HG03442 (cell line): ENCODE data around the gene CDH4.
"Not testable (repeated sequence)": the region's sequence is repeated elsewhere in the genome, so short reads cannot be mapped to it uniquely, and the experiment has no call there.

Experiments used
- ATAC-seq: cut with Tn5 transposase; IDR thresholded peaks from one replicate; pipeline ENCODE4 v1.9.1; 2021; ENCODE audit warnings: mild to moderate bottlenecking, moderate library complexity; ENCODE audit not compliant: unreplicated experiment

The CDH4 gene

GRCh38 chr20:61939691-61940360 is 687.8 kb downstream of the CDH4 start:
- ATAC-seq: no peak

GRCh38 chr20:61940491-61940890 is 688.4 kb downstream of the CDH4 start:
- no peak for ATAC-seq

GRCh38 chr20:61940976-61941720 is 689.1 kb downstream of the CDH4 start:
- ATAC-seq: no peak

GRCh38 chr20:61941721-61942405 is 689.8 kb downstream of the CDH4 start:
- no peak for ATAC-seq

GRCh38 chr20:61942526-61942925 is 690.5 kb downstream of the CDH4 start:
- ATAC-seq: no peak

DNA sequence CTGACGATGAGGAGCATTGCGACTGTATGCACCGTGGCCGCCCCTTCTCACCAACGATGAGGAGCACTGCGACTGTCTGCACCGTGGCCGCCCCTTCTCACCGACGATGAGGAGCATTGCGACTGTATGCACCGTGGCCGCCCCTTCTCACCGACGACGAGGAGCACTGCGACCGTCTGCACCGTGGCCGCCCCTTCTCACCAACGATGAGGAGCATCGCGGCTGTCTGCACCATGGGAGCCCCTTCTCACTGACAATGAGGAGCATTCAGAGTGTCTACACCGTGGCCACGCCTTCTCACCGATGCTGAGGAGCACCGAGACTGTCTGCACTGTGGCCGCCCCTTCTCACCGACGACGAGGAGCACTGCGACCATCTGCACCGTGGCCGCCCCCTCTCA is 692.9 kb downstream of the CDH4 start:
- ATAC-seq: not testable (repeated sequence)

- not testable (repeated sequence) for ATAC-seq
Measured at GRCh38 chr20:61945495-61945894, 693.4 kb downstream of the CDH4 start.

- not testable (repeated sequence) for ATAC-seq
Measured at GRCh38 chr20:61948056-61948455, 696.0 kb downstream of the CDH4 start.

DNA sequence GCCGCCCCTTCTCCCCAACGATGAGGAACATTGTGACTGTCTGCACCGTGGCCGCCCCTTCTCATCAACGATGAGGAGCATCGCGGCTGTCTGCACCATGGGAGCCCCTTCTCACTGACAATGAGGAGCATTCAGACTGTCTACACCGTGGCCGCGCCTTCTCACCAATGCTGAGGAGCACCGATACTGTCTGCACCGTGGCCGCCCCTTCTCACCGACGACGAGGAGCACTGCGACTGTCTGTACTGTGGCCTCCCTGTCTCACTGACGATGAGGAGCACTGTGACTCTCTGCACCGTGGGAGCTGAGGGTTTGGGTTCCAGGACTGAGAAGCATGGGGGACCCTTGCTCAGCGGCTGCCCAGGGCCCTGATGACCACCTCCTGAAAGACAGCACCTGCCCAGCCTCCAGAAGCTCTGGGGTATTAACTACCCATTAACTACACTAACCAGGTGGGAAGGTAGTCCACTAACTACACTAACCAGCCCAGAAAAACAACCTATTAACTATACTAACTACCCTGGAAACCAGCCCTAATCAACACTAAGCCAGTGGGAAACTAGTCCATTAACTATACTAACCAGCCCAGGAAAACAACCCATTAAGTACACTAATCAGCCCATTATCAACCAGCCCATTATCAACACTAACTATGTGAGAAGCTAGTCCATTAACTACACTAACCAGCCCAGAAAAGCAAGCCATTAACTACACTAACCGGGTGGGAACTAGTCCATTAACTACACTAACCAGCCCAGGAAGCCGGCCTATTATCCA is 696.7 kb downstream of the CDH4 start:
- ATAC-seq: no peak

GRCh38 chr20:61949363-61949713 is 697.3 kb downstream of the CDH4 start:
- no peak for ATAC-seq

DNA sequence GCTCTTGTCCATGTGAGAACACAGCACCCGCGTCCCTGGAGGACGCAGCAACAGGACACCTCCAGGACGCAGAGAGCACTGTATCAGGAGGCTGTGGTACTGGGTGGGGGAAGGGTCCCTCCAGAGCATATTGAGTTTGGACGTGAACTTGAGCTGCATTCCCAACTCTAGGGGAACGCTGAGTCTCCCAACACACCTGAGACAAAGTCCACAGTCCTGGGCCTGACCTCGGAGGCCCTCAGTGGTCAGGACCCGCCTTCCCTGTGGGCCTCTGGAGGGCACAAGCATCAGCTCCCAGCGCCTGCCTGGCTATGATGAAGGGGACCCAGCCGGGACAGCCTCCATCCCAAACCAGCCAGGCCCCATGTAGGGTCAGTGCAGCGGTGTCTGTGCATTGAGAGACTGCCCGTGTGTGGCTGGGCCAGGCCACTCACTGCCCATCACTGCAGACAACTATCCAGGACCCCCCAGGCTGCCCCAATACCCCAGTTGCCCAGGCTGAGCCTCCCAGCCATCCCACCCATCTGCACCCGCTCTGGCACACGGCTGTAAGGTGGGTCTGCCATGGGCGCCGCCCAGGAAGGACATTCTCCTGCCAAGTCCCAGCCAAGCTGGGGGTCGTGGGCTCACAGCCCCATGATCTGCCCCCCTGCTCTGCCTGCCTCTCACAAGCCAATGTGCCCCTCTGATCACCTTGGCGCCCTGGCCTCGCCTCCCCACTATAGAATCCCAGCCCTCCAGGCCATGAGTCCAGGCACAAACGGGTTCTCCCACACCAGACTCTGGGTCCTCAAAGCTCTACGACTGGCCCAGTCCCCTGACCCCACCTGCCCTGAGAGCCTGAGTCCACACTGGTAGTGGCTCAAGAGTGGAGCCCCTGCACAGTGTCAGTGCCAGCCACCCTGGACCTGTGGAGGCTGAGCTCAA is 697.9 kb downstream of the CDH4 start:
- ATAC-seq: no peak

DNA sequence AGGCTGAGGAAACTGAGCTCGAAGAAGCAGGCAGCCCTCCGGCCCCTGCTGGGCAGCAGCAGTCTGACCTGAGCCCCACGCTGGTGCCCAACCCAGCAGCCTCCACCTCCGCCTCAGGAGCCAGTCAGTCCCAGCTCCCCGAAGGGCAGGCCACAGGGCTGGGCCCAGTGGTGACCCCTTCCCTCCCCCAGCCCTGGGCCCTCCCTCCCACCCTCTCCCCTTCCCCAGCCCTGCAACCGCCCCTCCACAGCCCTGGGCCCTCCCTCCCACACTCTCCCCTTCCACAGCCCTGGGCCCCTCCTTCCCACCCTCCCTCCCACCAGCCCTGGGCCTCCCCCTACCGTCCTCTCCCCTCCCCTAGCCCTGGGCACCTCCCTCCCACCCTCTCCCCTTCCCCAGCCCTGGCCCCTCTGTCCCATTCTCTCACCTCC is 698.6 kb downstream of the CDH4 start:
- ATAC-seq: no peak

- no peak for ATAC-seq
Measured at GRCh38 chr20:61951695-61952533, 699.9 kb downstream of the CDH4 start.

DNA sequence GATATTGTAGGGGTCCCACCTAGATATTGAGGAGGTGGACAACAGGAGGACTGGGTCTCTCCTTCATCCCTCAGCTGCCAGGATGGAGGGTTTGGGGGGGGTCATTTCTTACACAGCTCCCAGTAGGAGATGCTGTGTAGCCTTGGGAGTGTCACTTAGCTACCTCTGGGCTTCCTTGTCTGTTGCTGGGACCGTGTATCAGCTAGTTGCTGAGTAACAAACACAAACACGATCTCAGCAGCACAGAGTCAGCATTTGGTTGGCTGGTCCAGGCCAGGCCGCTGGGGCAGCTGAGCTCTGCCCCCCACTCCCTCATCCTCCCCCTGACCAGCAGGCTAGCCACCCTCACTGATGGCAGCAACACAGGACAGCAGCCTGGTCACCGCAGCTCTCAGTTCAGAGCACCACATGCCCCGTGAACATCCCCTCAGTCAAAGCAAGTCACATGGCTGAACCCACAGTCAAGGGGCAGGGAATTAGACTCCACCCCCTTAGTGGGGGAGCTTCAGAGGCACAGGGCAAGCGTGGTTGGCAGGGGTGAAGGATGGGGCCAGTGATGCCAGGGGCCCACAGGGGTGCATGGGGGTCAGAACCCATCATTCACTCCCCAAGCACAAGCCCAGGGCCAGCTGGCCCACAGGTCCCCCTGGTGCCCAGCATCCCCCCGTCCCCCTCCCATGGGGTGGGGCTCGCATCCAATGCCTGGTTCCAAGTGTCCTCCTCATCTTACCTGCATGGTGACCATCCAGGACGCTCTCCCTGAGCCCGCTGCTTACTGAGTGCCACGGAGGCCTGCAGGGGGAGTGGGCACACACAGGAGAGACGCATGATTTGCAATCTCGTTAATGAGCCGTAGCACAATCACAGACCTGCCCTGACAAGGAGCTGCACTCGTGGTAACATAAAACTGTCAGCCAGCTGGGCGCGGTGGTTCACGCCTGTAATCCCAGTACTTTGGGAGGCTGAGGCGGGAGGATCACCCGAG is 701.3 kb downstream of the CDH4 start:
- no peak for ATAC-seq

- no peak for ATAC-seq
Measured at GRCh38 chr20:61954276-61955021, 702.4 kb downstream of the CDH4 start.

DNA sequence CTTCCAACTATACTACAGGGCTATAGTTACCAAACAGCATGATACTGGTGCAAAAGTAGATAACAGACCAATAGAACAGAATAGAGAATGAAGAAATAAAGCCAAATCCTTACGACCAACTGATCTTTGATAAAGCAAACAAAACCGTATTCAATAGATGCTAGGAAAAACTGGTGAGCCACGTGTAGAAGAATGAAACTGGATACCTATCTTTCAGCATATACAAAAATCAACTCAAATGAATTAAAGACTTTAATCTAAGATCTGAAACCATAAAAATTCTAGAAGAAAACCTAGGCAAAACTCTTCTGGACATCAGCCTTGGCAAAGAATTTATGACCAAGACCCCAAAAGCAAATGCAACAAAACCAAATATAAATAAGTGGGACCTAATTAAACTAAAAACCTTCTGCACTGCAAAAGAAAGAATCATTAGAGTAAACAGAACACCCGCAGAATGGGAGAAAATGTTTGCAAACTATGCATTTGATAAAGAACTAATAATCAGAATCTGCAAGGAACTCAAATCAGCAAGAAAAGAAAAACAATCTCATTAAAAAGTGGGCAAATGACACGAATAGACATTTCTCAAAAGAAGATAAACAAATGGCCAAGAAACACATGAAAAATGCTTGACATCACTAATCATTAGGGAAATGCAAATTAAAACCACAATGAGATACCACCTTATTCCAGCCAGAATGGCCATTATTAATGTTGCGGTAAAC is 703.8 kb downstream of the CDH4 start:
- ATAC-seq: no peak
